ENCODE data around the gene GJB5.

GJB5 gene

GRCh38 chr1:34759503-34760357 lies 4.9 kb downstream of the GJB5 start, which contains the start of gene GJB4:
GJB4 (plus strand) TSS chr1:34759740; CDS start chr1:34761255, 1,515 bp downstream.
- Histone ChIP-seq H3K36me3 (no peaks in the 10 kb centered on the region), H3K4me3 (no peak within 1 kb of the TSS), H3K4me1 (no peaks in the 10 kb centered on the region), H3K27me3 (peaks cover 0 to 23% of the 10 kb centered on the region in 2 donors), H3K27ac (no peak within 1 kb of the TSS), H3K9me3 (no peaks in the 10 kb centered on the region)
- no peak for DNase-seq
- no peak for TF ChIP-seq CTCF (IDR thresholded peaks at IDR 0.05)
- intact Hi-C loops (cut with DNase I; ENCODE audit: low total_unique reads): no loop called here

- Histone ChIP-seq H3K4me1 (no peaks in the 10 kb centered on the region), H3K4me3 (no peak overlapping the region), H3K27me3 (peaks cover 0 to 10% of the 10 kb centered on the region in 2 donors), H3K27ac (no peak overlapping the region), H3K36me3 (no peaks in the 10 kb centered on the region), H3K9me3 (no peaks in the 10 kb centered on the region)
- no peak for TF ChIP-seq CTCF (IDR thresholded peaks at IDR 0.05)
- DNase-seq: no peak
- intact Hi-C loops (cut with DNase I; ENCODE audit: low total_unique reads): no loop called here
Measured at GRCh38 chr1:34761176-34761761, 6.4 kb downstream of the GJB5 start.

- no peak for DNase-seq
- intact Hi-C loops (cut with DNase I; ENCODE audit: low total_unique reads): no loop called here
- Histone ChIP-seq H3K4me3 (no peak overlapping the region), H3K9me3 (no peaks in the 10 kb centered on the region), H3K4me1 (no peaks in the 10 kb centered on the region), H3K36me3 (no peaks in the 10 kb centered on the region), H3K27me3 (peaks cover 0 to 10% of the 10 kb centered on the region in 2 donors), H3K27ac (no peak overlapping the region)
- TF ChIP-seq CTCF (IDR thresholded peaks at IDR 0.05): no peak
Measured at GRCh38 chr1:34761776-34762307, 7.0 kb downstream of the GJB5 start.

- no peak for TF ChIP-seq CTCF (IDR thresholded peaks at IDR 0.05)
Measured at GRCh38 chr1:34762474-34763141, 7.8 kb downstream of the GJB5 start.

GRCh38 chr1:34763142-34763781 lies 8.4 kb downstream of the GJB5 start:
- DNase-seq: no peak
- no peak for TF ChIP-seq CTCF (IDR thresholded peaks at IDR 0.05)
- H3K27ac ChIP-seq: no peak overlapping the region
- no peak overlapping the region for H3K4me3 ChIP-seq
- H3K9me3 ChIP-seq: no peaks in the 10 kb centered on the region
- H3K36me3 ChIP-seq: no peaks in the 10 kb centered on the region
- peaks cover 0 to 10% of the 10 kb centered on the region in 2 donors for H3K27me3 ChIP-seq
- intact Hi-C loops (cut with DNase I; ENCODE audit: low total_unique reads): no loop called here
- no peaks in the 10 kb centered on the region for H3K4me1 ChIP-seq

More at GRCh38 chr1:34762474-34763141, 7.8 kb downstream of the GJB5 start:
- H3K4me3 ChIP-seq: no peak overlapping the region
- H3K27me3 ChIP-seq: peaks cover 0 to 10% of the 10 kb centered on the region in 2 donors
- no peak for DNase-seq
- no peaks in the 10 kb centered on the region for H3K4me1 ChIP-seq
- no peaks in the 10 kb centered on the region for H3K36me3 ChIP-seq
- H3K9me3 ChIP-seq: no peaks in the 10 kb centered on the region
- H3K27ac ChIP-seq: no peak overlapping the region
- intact Hi-C loops (cut with DNase I; ENCODE audit: low total_unique reads): no loop called here
